ENCODE measurements around the gene USP34. TPM values are rescaled to one million over a fixed set of nuclear protein-coding genes. Genes with fewer than 3 reads are reported as not detected.

Gene USP34
- total RNA-seq = 100 to 1,000 TPM; 105 to 120 TPM
- 66.8 TPM for polyA plus RNA-seq (2013, experiment 1 of 2)
- 68.2 TPM for polyA plus RNA-seq (2013, experiment 2 of 2)
- long read RNA-seq, experiment 1, partial matches to known transcripts = 13 of 21 reads
- long read RNA-seq, experiment 1, other reads (novel, unspliced or antisense) = 8 of 21 reads
- long read RNA-seq, experiment 2, partial matches to known transcripts = 34 of 49 reads
- long read RNA-seq, experiment 2, other reads (novel, unspliced or antisense) = 15 of 49 reads
- long read RNA-seq, experiment 3, partial matches to known transcripts = 14 of 18 reads
- long read RNA-seq, experiment 3, other reads (novel, unspliced or antisense) = 4 of 18 reads
- long read RNA-seq, experiment 4, partial matches to known transcripts = 8 of 8 reads
- long read RNA-seq, experiment 4, other reads (novel, unspliced or antisense) = 0 of 8 reads

DNA sequence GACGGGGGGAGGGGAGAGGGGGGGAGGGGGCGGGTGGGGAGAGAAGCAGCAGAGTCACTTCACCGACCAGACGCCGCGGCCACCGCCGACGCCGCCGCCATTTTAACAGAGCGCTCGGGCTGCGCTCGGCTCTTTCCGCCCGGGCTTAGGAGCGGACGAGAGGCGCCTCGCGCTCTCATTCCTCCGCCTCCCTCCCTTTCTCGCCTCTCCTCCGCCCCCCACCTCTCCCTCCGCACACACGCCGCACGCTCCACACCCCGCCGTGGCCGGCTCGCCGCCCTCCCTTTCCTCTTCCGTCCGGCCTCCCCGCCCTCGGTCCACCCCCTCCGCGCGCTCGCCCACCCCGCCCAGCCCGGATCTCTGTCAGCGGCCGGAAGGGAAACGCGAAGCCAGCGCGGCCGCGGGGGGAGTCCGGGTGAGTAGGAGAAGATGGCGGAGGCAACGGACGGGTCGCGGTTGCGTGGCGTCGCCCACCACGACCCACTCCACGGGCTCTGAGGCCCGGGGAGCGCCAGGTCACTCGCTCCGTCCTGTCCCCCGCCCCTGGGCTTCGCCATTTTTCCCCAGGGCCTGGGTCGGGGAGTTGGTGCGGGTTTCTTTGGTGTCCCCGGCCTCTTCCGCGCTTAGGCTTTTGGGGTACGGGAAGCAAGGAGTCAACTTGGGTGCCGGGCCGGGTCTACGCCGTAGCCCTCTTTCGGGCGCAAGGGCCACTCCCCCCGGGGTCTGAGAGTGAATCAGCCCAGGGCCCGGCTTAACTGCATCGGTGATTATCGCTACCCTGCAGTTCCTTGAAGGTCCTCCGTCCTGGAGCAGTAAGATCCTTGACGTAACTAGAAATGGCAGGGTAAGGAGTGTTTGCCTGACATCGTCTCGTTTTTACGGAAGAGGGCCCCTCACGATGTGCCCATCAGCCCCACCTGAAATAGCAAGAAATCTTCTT lies at the start of gene USP34:
USP34 (minus strand) TSS at position 123 of the 940 bp plus-strand sequence. CDS start 395 bp downstream, outside the sequence.
- H3K4me3 ChIP-seq (ENCODE audit: low read length) = peak within 1 kb of the TSS; percentile 95
- TF ChIP-seq, protein P1, sequence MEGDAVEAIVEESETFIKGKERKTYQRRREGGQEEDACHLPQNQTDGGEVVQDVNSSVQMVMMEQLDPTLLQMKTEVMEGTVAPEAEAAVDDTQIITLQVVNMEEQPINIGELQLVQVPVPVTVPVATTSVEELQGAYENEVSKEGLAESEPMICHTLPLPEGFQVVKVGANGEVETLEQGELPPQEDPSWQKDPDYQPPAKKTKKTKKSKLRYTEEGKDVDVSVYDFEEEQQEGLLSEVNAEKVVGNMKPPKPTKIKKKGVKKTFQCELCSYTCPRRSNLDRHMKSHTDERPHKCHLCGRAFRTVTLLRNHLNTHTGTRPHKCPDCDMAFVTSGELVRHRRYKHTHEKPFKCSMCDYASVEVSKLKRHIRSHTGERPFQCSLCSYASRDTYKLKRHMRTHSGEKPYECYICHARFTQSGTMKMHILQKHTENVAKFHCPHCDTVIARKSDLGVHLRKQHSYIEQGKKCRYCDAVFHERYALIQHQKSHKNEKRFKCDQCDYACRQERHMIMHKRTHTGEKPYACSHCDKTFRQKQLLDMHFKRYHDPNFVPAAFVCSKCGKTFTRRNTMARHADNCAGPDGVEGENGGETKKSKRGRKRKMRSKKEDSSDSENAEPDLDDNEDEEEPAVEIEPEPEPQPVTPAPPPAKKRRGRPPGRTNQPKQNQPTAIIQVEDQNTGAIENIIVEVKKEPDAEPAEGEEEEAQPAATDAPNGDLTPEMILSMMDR (conservative IDR thresholded peaks at IDR 0.05) = peak; percentile 16
- Mint-ChIP-seq H3K4me1 (peaks cover 11% of the 10 kb centered on the region), H3K27me3 (ENCODE audit: insufficient read depth) (no peaks in the 10 kb centered on the region), H3K4me3 (peak within 1 kb of the TSS; percentile 77), H3K27ac (peak within 1 kb of the TSS; percentile 98), H3K36me3 (ENCODE audit: low read depth) (peaks cover 28% of the 10 kb centered on the region), H3K9me3 (no peaks in the 10 kb centered on the region)
- H3K27ac ChIP-seq (ENCODE audit: low read depth, low read length) = peak within 1 kb of the TSS; percentile 93
- no peaks in the 10 kb centered on the region for H3K27me3 ChIP-seq (ENCODE audit: control insufficient read depth, insufficient read depth, low read length, poor library complexity, severe bottlenecking)
- H3K9me3 ChIP-seq (ENCODE audit: control insufficient read depth, low read length) = no peaks in the 10 kb centered on the region
- peaks cover 3% of the 10 kb centered on the region for H3K4me1 ChIP-seq (ENCODE audit: control insufficient read depth, insufficient read depth, low read length)
- H3K9ac ChIP-seq (ENCODE audit: extremely low read depth, low read length, poor library complexity, severe bottlenecking) = peak within 1 kb of the TSS; percentile 96
- peak; percentile 98 for DNase-seq
- WGBS, 2 experiments (ENCODE audit: insufficient coverage in 1 of 2, insufficient read length in 1 of 2) = 0% methylated on average over 14 to 87 of the region's 91 CpGs
- H3K36me3 ChIP-seq (ENCODE audit: control insufficient read depth, insufficient read depth, low read length) = peaks cover 15% of the 10 kb centered on the region

- Mint-ChIP-seq H3K9me3 (no peaks in the 10 kb centered on the region), H3K4me1 (peaks cover 9% of the 10 kb centered on the region), H3K4me3 (no peak overlapping the region), H3K27ac (no peak overlapping the region), H3K27me3 (ENCODE audit: insufficient read depth) (no peaks in the 10 kb centered on the region), H3K36me3 (ENCODE audit: low read depth) (peaks cover 64% of the 10 kb centered on the region)
- Histone ChIP-seq H3K9me3 (ENCODE audit: control insufficient read depth, low read length) (no peaks in the 10 kb centered on the region), H3K27ac (ENCODE audit: low read depth, low read length) (no peak overlapping the region), H3K4me1 (ENCODE audit: control insufficient read depth, insufficient read depth, low read length) (no peaks in the 10 kb centered on the region), H3K9ac (ENCODE audit: extremely low read depth, low read length, poor library complexity, severe bottlenecking) (no peak overlapping the region), H3K36me3 (ENCODE audit: control insufficient read depth, insufficient read depth, low read length) (peaks cover 86% of the 10 kb centered on the region), H3K27me3 (ENCODE audit: control insufficient read depth, insufficient read depth, low read length, poor library complexity, severe bottlenecking) (no peaks in the 10 kb centered on the region), H3K4me3 (ENCODE audit: low read length) (no peak overlapping the region)
- WGBS, 2 experiments (ENCODE audit: insufficient coverage in 1 of 2, insufficient read length in 1 of 2) = 90 to 93% methylated on average over 3 of the region's 3 CpGs
- TF ChIP-seq, protein P1 (conservative IDR thresholded peaks at IDR 0.05) = no peak
- DNase-seq = peak; percentile 27
Observed at GRCh38 chr2:61520261-61520660, 49.4 kb upstream of the USP34 start.

- WGBS, 2 experiments (ENCODE audit: insufficient coverage in 1 of 2, insufficient read length in 1 of 2) = 87 to 94% methylated on average over 4 to 11 of the region's 12 CpGs
Observed at GRCh38 chr2:61512768-61513398, 42.0 kb upstream of the USP34 start.

More at GRCh38 chr2:61512768-61513398, 42.0 kb upstream of the USP34 start:
- TF ChIP-seq, protein P1 (conservative IDR thresholded peaks at IDR 0.05) = no peak
- DNase-seq = peak; percentile 53
- no peaks in the 10 kb centered on the region for H3K4me1 ChIP-seq (ENCODE audit: control insufficient read depth, insufficient read depth, low read length)
- no peaks in the 10 kb centered on the region for H3K27me3 ChIP-seq (ENCODE audit: control insufficient read depth, insufficient read depth, low read length, poor library complexity, severe bottlenecking)
- Mint-ChIP-seq H3K9me3 (no peaks in the 10 kb centered on the region), H3K27me3 (ENCODE audit: insufficient read depth) (no peaks in the 10 kb centered on the region), H3K36me3 (ENCODE audit: low read depth) (peaks cover 85% of the 10 kb centered on the region), H3K27ac (peak overlapping the region; percentile 84), H3K4me1 (peaks cover 3% of the 10 kb centered on the region), H3K4me3 (no peak overlapping the region)
- no peaks in the 10 kb centered on the region for H3K9me3 ChIP-seq (ENCODE audit: control insufficient read depth, low read length)
- no peak overlapping the region for H3K9ac ChIP-seq (ENCODE audit: extremely low read depth, low read length, poor library complexity, severe bottlenecking)
- no peak overlapping the region for H3K27ac ChIP-seq (ENCODE audit: low read depth, low read length)
- H3K36me3 ChIP-seq (ENCODE audit: control insufficient read depth, insufficient read depth, low read length) = peaks cover 92% of the 10 kb centered on the region
- no peak overlapping the region for H3K4me3 ChIP-seq (ENCODE audit: low read length)

All from endodermal cell (in vitro differentiated cells).